ENCODE data around the gene NTMT2.
A peak's percentile ranks its signal among the peaks of the same experiment; 100 is the strongest.
"Not testable (repeated sequence)": the region's sequence is repeated elsewhere in the genome, so short reads cannot be mapped to it uniquely, and the experiment has no call there.

Gene NTMT2

DNA sequence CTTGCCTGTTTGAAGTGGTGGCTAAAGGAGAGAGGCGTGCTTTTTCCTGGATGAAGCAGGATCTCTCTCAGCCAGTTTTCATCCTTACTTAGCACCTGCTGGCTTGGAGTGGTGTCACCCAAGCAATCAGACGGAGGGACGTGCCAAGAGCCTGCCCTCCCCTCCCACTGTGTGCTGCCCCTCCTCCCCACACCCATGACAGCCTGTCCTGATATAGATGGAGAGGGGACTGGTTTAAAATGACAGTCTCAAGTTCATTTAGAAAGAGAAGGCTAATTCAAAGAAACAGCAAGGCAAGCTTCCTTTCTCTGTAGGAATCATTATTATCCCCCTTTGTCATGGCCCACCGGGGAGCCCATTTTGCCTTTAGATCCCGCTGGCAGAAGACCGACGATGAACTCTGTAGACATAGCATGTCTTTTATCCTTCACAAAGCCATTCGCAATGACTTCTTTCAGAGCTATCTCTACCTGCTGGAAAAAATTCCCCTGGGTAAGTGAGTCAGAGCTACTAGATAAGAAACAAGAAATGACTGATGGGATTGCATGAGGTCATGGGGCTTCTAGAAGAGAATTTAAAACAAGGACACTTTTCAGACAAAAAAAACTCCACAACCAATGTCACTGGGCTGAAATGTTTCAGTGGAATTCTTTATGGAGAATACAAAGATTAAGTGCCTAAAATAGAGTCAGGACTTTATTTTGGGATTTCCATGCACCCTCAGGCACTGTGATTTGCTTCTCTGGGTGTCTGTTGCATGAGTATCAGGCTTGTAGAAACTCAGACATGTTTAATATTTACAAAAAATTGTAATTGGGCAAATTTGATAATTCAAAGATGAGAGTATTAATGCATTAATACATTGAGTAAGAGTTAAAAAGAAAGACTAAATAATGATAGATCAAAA, at the start of gene NTMT2:
Gene NTMT2, plus strand, starts transcription at position 190 of the 907 bp plus-strand sequence. Its CDS starts 149 bp downstream, at position 339.
- peak; percentile 64 for DNase-seq

DNA sequence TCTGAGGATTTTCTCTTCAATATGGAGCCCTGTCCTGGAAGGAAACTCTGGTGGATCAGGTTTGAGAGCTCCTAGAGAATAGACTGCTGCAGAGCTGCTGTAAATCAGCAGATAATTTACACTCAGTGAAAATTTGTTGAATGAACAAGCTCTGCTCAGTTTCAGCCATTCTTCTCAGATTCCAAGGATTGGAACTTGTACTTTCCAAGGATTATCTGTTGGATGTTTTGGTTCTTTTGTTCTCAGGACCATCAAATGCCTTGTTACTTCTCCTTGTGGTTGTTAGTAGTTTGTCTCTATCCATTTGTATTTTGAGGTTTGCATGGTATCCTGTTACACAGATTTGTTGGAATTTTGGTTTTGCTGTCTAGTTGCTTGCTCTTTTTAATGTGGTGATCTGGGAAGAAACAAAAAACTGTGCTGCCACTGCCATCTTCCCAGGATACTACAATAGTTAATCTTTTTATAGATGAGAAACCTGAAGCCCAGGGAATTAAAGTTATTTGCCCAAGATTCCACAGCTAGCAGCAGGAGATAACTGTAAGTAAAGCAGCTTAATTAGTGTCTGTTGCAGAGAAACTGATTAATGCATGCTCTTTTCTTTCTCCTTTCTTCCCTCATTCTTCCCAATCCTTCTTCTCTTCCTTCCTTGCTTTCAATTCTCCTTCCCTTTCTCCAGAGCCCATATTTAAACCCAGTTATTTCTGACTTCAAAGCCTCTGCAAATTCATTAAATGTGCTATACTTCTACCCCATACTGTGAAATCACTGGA, 49.6 kb upstream of the NTMT2 start:
- DNase-seq: no peak

DNA sequence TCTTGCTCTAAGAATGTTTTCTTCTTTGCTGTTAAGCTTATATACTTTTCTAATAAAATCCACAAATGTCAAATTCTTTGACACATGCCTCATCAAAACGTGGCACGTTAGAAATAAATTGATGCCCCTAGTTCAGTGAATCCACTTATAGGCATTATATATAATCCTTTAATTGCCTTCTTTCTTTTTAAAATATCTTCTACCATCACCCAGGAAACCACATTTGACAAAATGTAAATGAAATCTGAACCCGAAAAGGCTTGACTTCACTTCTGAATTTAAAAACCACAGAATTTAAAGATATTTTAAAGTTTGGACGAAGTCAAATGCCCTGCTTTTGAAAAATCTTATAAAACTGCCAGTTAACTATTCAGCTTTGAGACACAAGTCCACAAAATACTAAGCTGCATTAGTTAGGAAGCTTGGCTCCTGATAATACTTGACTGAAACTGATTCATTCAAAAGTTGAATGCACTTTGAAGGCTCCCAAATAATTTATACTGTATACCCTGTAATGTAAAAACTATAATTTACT, 48.9 kb upstream of the NTMT2 start:
- no peak for DNase-seq

DNA sequence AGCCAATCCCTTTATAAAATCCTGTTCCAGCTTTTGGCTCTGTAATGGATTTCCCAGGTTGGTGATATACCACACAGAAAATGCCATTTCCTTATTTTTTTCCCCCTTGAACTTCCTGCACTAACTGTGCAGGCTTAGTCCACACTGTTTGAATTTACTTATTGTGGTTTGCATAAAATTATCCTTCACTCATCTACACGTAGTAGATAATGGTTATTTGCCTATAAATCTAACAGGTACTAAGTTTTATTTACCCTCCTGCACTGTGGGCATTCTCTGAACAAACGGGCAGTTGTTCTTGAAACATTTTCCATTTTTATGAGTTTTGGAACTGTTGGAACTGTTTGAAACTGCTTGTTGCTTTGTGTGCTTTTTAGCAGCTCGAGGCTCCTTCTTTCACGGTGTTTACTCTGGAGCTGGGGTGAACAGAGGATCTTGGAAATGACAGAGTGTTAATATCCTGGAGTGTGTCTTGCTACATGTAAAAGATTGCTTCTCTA, 48.3 kb upstream of the NTMT2 start:
- no peak for DNase-seq

DNA sequence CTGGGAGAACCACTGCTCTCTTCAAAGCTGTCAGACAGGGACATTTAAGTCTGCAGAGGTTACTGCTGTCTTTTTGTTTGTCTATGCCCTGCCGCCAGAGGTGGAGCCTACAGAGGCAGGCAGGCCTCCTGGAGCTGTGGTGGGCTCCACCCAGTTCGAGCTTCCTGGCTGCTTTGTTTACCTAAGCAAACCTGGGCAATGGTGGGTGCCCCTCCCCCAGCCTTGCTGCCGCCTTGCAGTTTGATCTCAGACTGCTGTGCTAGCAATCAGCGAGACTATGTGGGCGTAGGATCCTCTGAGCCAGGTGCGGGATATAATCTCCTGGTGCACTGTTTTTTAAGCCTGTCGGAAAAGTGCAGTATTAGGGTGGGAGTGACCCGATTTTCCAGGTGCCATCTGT, 32.6 kb upstream of the NTMT2 start:
- DNase-seq: not testable (repeated sequence)

DNA sequence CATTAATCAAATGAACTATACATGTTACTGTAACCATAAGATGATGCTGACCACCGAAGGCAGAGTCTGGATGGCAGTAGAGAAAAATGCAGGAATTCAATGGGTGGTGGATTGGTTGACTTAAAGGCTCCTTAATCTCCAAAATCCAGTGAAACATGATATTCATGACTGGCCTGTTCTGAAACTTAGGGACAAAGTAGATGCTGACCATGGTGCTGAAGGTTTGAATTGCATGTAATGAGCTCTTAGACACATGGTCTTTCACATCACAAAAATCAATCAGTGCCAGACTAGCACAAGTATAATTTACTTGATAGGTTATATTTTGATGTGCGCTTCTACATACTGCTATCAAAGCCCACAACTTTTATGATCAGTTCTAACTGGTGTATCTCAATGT, 30.9 kb upstream of the NTMT2 start:
- DNase-seq: no peak

DNA sequence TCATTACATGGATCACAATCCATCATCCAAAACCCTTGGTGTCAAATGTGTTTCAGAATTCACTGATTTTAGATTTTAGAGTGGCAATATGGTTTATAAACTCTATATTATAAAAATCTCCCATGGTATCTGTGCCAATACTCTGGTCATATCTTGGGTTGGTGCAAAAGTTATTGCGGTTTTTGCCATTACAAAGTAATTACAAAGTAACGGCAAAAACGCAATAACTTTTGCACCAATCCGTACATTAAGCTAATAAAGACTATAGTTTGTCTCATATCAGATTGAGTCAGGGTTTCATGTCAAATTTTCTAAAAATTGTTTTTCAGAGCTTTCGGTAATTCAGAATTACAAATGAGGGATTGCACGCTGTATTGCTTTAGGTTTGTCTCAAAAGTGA, 23.4 kb upstream of the NTMT2 start:
- no peak for DNase-seq

DNA sequence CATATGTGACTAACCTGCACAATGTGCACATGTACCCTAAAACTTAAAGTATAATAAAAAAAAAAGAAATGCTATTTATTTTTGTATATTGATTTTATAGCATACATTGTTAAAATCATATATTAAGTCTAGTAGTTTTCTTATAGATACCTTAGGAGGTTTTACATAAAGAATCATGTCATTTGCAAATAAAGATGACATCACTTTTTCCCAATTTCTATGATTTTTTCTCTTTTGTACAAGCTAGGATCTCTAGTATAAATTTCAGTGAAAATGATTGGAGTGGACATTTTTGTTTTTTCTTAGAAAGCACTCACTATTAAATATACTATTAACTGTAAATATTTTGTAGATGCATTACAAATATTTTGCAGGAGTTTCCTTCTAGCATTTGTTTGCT, 20.5 kb upstream of the NTMT2 start:
- DNase-seq: no peak

DNA sequence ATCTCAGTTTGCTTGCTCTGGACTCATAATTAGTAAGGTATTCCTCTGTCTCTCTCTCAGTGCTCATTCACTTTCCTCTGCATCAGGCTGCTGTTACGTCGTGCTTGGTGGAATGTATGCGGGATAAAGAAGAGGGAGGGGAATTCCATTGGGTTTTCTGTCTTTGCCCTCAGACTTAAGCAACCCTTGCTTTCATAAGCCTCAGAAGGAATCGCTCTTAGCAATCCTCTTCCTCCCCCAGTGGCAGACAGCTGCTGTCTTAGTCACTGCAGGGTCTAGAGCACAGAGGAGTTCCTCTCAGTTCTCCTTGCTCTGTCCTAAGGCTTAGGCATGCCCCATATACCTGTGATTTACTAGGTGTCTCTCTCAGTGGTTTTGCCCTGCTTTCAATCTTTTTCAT, 19.1 kb upstream of the NTMT2 start:
- no peak for DNase-seq

DNA sequence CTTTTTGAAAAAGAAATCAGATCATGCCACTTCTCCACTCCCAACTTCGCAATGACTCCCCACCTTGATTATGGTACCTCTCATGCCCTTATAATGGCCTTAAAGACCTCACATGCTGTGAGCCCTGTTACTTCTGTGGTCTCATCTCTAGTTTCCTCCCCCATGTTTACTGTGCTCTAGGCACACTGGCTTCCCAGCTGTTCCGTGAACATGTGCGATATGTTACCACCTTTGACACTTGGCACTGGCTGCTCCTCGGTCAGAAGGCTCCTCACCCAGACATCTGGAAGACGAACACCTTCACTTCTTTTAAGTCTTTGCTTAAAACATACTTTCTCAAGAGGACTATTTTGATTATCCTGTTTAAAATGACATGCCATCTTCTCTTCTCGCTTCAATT, 14.3 kb upstream of the NTMT2 start:
- no peak for DNase-seq

DNA sequence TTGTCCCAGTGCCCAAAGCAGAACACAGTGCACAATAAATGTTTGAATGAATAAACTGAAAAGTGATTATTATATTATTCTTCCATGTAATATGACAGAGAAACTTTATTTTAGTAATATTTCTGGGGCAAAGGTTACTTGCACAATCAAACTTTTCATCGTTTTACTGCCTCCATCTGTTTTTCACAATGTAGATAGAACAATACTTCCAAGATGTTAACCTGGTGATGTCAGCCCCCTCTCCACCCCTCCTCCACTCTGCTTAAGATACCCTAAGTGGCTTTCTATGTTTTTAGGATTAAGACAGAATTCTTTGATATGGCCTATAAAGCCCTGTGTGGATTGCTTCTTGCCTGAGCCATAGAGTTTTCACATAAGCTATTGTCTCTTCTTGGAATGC, 13.8 kb upstream of the NTMT2 start:
- no peak for DNase-seq

DNA sequence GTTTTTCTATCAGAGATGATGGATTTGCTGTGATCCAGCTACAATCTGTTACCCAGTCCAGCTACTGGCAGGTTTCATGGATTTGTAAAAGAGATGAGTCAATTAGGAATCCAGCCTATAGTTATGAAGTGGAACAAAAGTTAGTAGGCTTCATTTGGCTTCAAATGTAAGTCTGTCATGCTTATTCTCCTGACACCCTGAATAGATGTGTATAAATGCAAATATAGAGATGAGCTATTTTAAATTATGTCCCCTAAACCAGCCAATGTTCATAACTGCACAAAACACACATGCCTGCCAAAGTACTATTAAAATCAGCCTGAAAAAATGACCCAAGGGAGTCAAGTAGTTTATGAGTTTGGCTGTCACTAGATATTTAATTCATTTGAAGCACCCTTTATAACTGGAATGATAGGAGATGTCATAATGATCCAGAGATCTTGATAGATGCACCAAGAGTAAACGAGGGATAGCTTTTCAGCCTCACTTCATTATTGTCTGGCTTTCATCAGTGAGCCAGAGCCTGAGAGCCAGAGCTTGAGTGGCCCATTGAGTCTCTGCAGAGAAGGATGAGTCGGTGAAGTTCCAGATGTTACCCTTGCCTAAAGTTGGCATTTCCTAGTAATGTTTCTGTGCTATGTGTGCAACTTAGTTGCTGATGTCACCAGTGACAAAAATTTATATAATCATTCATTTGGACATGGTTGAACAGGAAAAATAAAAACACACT, 11.8 kb upstream of the NTMT2 start:
- DNase-seq: no peak

DNA sequence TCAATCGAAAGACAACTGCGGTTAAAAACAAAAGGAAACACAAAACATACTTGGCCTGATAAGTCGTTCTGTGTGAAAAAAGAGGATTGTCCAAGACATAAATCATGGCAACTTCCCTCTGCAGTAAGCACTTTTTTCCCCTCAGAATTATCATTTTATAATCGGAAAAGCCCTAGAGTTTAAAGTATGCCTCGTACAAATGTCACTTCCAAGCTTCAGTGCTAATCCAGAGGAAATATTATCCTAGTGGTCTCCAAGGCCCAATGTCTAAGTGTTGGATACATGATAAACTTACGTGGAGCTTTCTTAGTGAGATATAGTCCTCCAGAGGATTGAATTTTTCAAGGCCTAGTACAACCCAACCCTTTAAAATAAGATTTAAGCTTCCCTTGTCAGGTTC, 11.2 kb upstream of the NTMT2 start:
- DNase-seq: no peak

DNA sequence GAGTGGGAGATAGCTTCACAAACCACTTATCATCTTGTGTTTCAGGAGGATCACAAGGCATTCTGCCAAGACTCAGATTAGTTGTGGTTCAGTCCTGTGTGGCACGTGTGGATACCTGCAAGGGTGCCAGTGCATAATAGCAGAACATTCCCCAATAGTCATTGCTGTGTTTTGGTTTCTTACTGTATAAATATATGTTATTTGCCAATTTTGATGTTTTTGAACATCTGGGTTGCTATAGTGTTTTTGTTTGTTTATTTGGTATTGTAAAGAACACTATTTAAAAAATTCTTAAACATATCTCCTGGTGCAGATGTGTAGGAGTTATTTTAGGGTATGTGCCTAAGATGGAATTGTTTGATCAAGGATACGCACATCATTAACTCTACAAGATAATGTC, 5.4 kb upstream of the NTMT2 start:
- DNase-seq: no peak

DNA sequence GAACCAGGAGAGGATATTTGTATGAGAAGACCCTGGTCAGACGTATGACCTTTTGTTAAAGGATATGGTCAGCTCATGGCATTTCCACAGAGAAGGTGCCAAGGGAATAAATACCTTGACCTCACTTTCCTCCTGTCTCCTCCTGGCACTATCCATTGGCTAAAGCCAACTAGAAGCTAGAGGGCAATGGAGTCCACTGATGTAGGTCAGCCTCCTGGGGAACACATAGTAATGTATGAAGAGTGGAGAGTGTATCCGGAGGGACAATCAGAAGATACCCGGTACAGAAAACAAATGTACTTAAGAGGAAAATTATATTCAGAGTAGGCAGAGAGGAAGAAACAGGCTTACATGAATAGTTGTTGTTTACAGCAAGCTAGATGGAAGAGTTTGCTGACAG, 698 bp upstream of the NTMT2 start:
- no peak for DNase-seq

DNA sequence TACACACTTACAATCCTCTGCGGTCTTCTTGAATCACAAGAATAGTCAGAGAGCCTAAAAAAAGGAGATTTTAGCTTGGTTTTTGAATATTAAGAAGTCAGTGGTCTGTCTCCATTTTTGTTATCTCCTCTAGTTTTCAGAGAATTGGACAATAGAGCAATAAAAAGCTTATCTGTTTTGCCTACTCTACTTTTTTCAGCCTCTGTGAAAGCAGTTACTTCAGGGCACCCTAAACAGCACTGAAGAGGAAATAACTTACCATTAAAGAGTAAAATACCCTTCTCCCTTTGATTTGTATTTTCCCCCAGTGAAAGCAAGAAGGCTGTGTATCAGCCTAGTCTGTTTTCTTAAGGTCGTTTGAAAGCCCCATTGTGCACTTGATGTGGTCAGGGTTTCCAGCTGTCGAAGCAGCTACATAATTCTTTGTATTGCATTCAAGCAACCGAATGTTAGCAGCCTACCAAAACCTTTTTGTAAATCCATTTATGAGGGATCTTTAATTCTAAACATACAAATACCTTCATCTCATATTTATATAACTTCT, 1.0 kb downstream of the NTMT2 start:
- DNase-seq: no peak

DNA sequence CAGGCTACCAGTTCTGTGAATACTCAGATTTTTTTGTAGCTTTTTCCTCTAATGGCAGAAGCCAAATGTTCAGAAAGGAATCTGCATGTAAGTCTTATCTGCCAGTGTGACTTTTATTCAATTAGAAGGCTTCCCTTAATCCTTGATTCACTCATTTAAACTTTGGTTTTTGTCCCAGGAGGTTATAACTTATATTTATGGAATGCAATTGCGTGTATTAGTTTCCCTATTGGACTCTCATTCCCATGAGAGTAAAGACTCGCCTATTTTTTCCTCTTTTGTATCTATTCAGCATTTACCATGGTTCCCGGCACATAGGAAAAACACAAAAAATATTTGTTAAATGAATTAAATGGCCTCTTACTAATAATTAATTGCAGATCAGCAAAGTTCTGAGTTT, 3.5 kb downstream of the NTMT2 start:
- no peak for DNase-seq

DNA sequence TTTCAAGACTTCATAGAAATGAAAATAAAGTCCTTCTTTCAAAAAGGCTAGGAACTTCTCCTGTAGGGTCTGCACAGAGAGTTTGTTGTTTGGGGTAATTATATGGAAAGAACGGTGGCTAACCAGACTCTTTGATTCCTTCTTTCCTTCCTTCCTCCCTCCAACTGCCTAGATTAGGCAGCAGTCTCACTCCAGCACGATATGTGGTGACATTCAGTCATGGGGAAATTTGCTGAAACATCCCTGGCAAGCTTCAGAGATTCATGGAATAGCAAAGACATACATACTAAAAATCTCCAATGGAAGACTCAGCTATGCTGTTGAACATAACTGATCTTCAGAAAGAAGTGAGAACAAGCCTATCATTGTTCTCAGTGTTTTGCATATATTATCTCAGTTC, 4.3 kb downstream of the NTMT2 start:
- no peak for DNase-seq

DNA sequence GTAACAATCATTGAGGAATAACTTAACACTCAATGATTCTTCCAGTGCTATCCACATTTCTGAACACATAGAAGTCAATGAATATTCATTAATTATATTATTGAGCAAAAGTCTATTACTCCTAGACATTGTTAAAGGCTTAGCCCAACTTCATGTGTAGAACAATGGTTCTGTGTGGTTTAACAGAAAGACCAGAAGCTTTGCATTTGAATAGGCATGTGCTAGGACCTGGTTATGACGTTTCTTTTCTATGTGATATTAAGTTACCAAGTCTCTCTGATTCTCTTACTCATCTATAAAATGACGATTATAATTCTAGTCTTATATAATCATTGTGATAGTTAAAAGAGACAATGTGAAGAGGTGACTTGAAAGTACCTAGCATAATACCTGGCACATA, 5.2 kb downstream of the NTMT2 start:
- DNase-seq: no peak

DNA sequence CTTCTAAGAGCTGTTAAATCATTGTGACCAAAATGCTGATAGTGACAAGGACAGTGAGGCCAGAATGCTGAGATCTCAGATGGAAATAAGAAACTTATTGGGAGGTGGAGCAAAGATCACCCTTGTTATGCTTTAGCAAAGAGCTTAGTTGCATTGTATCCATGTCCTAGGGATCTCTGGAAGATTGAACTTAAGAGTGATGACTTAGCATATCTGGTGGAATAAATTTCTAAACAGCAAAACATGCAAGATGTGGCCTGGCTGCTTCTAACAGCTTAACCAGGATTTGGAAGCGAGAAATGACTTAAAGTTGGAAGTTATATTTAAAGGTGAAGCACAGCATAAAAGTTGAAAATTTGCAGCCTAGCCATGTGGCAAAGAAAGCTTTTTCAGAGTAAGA, 7.7 kb downstream of the NTMT2 start:
- DNase-seq: no peak

DNA sequence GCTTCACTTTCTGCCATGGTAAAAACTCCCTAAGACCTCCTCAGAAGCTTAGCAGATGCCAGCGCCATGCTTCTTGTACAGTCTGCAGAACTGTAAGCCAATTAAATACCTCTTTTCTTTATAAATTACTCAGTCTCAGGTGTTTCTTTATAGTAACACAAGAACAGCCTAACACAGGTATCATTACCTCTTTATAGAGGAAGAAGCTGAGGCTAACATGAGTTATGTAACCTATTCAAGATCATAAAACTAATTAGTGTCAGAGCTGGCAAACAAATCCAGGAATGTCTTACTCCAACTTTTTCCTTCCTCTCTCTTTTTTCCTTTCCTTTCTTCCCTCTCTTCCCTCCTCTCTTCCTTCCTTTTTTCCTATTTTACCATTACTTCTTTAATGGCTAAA, 9.3 kb downstream of the NTMT2 start:
- DNase-seq: no peak

DNA sequence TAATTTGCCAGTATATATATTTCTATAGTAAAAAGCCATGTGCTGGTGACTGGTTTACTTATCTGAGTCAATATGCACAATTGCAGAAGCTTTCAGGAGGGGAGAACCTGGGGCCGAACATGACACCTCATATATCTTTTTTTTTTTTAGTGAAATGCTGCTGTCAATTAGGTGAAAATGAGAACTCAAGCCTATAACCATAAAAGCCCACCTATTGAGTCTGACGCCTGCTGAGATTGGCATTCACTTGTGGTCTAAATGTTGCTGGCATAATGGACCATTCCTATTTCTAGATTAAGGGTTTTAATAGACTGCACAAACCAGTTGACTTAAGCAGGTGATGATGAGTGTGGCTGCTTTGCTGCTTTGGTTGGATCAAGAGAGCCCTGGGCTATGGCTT, 10.8 kb downstream of the NTMT2 start:
- no peak for DNase-seq

DNA sequence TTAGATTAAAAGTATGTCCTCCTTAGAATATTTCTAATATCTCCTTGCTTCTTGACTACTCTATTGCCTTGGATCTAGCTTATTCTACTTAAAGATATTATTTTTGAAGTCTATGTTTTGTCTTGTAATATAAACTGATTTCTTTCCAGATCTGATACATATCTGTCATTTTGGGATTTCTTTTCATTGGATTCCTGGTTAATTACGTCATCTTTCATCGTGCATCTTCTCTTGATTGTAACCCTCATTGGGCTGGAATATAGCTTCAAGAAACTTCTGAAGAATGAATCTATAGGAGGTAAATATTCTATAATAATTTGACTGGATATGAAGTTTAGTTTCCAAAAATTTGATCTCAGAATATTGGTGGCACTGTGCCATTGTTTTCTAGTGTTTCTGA, 12.1 kb downstream of the NTMT2 start:
- DNase-seq: no peak

Measured in NCI-H774 (cell line).